HAP-1 (cell line): ENCODE measurements around the gene RNH1.
"Not testable (repeated sequence)": the region's sequence is repeated elsewhere in the genome, so short reads cannot be mapped to it uniquely, and the experiment has no call there.

Experiments
- DNase-seq, 2 experiments: peaks; one replicate each; pipeline ENCODE4 v3.0.0-alpha.2; 2016 to 2020; ENCODE audit warnings: low spot score in 2 of 2
- H3K27me3 ChIP-seq: fragments of 250-450 bp; sonication (Bioruptor Pico); 2 replicates; pipeline ENCODE4 v1.5.1; 2020; ENCODE audit warnings: low read depth, mild to moderate bottlenecking, moderate library complexity
- H3K36me3 ChIP-seq: fragments of 250-450 bp; sonication (Bioruptor Pico); replicated peaks from 2 replicates; pipeline ENCODE4 v1.5.1; 2020; ENCODE audit warnings: mild to moderate bottlenecking
- H3K4me1 ChIP-seq: fragments of 250-450 bp; sonication (Bioruptor Pico); 2 replicates; pipeline ENCODE4 v1.5.1; 2020; ENCODE audit warnings: mild to moderate bottlenecking
- H3K4me3 ChIP-seq: fragments of 250-450 bp; sonication (Bioruptor Pico); 2 replicates; pipeline ENCODE4 v1.5.1; 2020; ENCODE audit warnings: mild to moderate bottlenecking, moderate library complexity
- H3K9me3 ChIP-seq: fragments of 250-450 bp; sonication (Bioruptor Pico); 2 replicates; pipeline ENCODE4 v1.5.1; 2020; ENCODE audit warnings: mild to moderate bottlenecking, moderate library complexity
- in situ Hi-C: fragments of 300-500 bp; cut with MboI; formaldehyde crosslinking; loops from 3 replicates; pipeline ENCODE4 v1.14.3; 2020; ENCODE audit warnings: low sequenced_read_pairs, inconsistent platforms, mixed read lengths

RNH1 gene

DNA sequence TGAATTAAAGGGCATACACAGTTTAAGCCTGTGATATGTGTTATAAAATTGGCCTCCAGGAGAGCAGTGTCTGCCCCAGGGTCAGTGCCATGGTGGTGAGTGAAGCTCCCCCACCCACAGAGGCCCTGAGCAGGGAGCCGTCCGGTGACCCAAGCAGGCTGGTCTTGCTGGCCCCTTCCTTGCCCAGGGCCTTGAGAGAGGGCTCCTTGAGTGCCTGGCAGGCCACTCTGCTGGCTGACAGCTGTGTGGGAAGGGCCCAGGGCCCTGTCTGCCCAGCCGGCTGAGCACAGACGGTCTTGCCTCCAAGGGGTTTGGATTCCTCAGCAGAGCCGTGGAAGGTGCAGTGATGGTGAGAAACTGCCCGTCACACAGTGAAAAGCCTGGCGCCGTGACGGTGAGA lies 31.1 kb downstream of the RNH1 start:
- Histone ChIP-seq H3K9me3 (no peaks in the 10 kb centered on the region), H3K27me3 (no peaks in the 10 kb centered on the region), H3K36me3 (no peaks in the 10 kb centered on the region), H3K4me1 (no peaks in the 10 kb centered on the region), H3K4me3 (no peak overlapping the region)
- no peak for DNase-seq
- in situ Hi-C loops, result no loop called here

DNA sequence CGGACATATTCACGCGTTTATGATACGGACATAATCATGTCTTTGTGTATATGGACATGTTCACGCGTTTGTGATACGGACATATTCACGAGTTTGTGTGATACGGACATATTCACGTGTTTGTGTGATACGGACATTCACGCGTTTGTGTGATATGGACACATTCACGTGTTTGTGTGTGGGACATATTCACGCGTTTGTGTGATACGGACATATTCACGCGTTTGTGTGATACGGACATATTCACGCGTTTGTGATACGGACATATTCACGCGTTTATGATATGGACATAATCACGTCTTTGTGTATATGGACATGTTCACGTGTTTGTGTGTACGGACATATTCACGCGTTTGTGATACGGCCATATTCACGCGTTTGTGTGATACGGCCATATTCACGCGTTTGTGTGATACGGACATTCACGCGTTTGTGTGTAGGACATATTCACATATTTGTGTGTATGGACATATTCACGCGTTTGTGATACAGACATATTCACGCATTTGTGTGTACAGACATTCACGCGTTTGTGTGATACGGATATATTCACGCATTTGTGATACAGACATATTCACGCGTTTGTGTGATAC lies 32.0 kb downstream of the RNH1 start:
- Histone ChIP-seq H3K27me3 (no peaks in the 10 kb centered on the region), H3K9me3 (no peaks in the 10 kb centered on the region), H3K36me3 (no peaks in the 10 kb centered on the region), H3K4me1 (no peaks in the 10 kb centered on the region), H3K4me3 (no peak overlapping the region)
- DNase-seq, result no peak
- in situ Hi-C loops, result no loop called here

DNA sequence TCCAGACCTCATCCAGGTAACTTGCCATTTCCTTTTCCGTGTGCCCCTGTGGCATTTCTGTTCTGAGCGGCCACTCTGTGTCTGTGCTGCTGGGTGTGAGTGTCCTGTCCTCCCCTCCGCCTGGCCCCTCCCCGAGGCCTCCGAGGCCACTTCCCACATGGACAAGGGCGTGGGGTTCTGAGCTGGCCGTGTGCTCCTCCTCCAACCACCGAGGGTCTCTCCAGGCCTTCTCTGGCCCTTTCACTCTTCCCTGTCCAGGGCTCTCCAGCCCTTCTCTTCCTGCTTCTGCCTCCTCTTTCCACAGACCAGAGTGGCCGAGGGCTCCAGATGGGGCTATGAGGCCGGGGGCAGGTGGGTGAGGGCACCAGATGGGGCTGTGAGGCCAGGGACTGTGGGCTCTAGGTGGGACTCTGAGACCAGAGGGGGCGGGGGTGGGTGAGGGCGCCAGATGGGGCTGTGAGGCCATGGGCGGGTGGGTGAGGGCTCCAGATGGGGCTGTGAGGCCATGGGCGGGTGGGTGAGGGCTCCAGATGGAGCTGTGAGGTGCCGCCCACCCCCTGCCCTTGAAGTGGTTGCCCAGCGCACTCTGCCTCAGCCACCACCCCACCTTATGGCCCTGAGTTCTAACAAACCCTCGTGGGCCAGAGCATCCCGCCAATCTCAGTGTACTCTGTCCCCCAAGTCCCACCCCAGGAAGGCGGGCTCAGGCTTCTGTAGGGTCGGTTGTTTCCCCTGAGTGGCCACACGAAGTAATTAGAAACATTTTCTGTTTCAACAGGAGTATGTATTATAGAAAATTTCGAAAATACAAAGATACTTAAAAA lies 32.9 kb downstream of the RNH1 start:
- H3K27me3 ChIP-seq, result no peaks in the 10 kb centered on the region
- no peak for DNase-seq
- no peaks in the 10 kb centered on the region for H3K9me3 ChIP-seq
- no peaks in the 10 kb centered on the region for H3K36me3 ChIP-seq
- in situ Hi-C loops, result no loop called here
- no peaks in the 10 kb centered on the region for H3K4me1 ChIP-seq
- no peak overlapping the region for H3K4me3 ChIP-seq

DNA sequence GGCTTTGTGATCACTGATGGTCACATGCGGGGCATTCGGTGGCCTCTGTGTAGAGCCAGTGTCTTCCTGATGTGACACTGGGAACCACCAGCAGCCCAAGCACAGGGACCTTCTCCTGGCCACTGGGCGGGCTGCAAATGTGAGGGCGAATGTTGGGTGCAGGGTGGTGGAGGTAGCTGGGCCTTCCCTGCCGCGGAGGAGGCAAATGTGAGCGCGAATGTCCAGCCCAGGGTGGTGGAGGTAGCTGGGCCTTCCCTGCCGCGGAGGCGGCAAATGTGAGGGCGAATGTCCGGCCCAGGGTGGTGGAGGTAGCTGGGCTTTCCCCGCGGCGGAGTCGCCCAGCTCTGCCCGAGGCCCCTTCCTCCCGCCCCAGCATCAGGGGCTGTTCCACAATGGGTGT lies 33.6 kb downstream of the RNH1 start:
- Histone ChIP-seq H3K4me3 (no peak overlapping the region), H3K9me3 (no peaks in the 10 kb centered on the region), H3K4me1 (no peaks in the 10 kb centered on the region), H3K27me3 (no peaks in the 10 kb centered on the region), H3K36me3 (no peaks in the 10 kb centered on the region)
- in situ Hi-C loops, result no loop called here
- no peak for DNase-seq

GRCh38 chr11:472816-473215 lies 34.2 kb downstream of the RNH1 start:
- DNase-seq, result no peak
- Histone ChIP-seq H3K36me3 (no peaks in the 10 kb centered on the region), H3K9me3 (no peaks in the 10 kb centered on the region), H3K27me3 (no peaks in the 10 kb centered on the region), H3K4me3 (no peak overlapping the region), H3K4me1 (no peaks in the 10 kb centered on the region)
- in situ Hi-C loops, result no loop called here

GRCh38 chr11:472272-472671 lies 34.8 kb downstream of the RNH1 start:
- DNase-seq, result no peak
- Histone ChIP-seq H3K4me3 (no peak overlapping the region), H3K9me3 (no peaks in the 10 kb centered on the region), H3K36me3 (no peaks in the 10 kb centered on the region; the same call in 1 of the 2 replicates), H3K4me1 (no peaks in the 10 kb centered on the region), H3K27me3 (no peaks in the 10 kb centered on the region)
- in situ Hi-C loops, result no loop called here

GRCh38 chr11:471468-472145 lies 35.4 kb downstream of the RNH1 start:
- in situ Hi-C loops, result no loop called here
- H3K36me3 ChIP-seq, result no peaks in the 10 kb centered on the region; the same call in 1 of the 2 replicates
- no peak overlapping the region for H3K4me3 ChIP-seq
- no peak for DNase-seq
- H3K27me3 ChIP-seq, result no peaks in the 10 kb centered on the region
- no peaks in the 10 kb centered on the region for H3K9me3 ChIP-seq
- H3K4me1 ChIP-seq, result no peaks in the 10 kb centered on the region

DNA sequence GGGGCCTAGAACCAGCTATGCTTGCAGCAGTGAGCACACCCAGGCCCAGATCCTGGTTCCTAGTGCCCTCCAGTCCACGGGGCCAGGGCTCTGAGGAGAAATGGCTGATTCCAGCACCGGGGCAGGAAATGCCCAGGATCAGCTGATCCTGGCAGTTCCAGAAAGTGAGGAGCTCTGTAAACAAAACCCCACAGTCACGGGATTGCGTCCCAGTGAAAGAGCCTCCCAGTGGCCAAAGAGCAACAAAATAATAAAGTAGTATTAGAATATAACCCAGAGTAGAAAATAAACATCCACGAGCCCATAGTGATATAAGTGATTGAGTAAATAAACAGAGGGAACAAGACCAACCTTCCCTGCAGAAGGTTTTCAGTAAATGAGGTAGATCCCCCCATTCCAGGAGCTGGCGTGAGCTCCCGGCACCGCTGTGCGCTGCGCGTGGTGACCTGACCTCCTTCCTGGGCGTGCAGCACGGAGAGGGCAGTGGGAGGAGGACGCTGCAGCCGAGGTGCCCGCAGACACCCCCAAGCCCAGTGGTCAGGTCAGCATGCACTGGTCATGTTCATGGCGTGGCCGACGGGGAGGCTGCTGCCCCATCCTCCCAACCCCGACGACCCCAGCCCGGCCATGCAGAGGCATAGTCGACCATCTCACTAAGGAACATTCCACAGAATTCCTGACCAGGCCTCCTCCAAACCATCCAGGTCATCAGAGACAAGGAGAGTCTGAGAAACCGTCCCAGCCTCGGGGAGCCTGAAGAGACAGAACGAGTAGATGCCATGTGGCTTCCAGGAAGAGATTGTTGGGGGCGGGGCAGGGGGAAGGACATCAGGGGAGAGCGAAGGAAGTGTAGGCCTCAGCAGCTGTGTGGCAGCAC lies 37.1 kb downstream of the RNH1 start:
- peaks cover 8% of the 10 kb centered on the region for H3K36me3 ChIP-seq
- in situ Hi-C loops, result no loop called here
- no peak overlapping the region for H3K4me3 ChIP-seq
- no peaks in the 10 kb centered on the region for H3K27me3 ChIP-seq
- no peaks in the 10 kb centered on the region for H3K9me3 ChIP-seq
- H3K4me1 ChIP-seq, result no peaks in the 10 kb centered on the region
- no peak for DNase-seq

DNA sequence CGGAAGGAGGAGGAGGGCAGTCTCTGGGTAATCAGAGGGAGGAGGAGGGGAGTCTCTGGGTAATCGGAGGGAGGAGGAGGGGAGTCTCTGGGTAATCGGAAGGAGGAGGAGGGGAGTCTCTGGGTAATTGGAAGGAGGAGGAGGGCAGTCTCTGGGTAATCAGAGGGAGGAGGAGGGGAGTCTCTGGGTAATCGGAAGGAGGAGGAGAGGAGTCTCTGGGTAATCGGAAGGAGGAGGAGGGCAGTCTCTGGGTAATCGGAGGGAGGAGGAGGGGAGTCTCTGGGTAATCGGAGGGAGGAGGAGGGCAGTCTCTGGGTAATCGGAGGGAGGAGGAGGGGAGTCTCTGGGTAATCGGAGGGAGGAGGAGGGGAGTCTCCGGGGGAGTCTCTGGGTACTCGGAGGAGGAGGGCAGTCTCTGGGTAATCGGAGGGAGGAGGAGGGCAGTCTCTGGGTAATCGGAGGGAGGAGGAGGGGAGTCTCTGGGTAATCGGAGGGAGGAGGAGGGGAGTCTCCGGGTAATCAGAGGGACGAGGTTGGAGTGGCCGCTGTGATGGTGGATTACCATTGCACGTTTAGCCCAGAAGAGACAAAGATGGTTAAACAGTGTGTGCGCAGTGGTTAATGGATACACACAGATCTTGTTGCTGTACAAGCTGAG lies 37.9 kb downstream of the RNH1 start:
- DNase-seq, H3K4me3 ChIP-seq, H3K9me3 ChIP-seq, H3K4me1 ChIP-seq, in situ Hi-C loops, H3K27me3 ChIP-seq, H3K36me3 ChIP-seq: not testable (repeated sequence)

GRCh38 chr11:468493-468892 lies 38.5 kb downstream of the RNH1 start:
- Histone ChIP-seq H3K27me3 (no peaks in the 10 kb centered on the region), H3K4me3 (no peak overlapping the region), H3K9me3 (no peaks in the 10 kb centered on the region), H3K36me3 (peaks cover 8% of the 10 kb centered on the region), H3K4me1 (no peaks in the 10 kb centered on the region)
- DNase-seq, result no peak
- in situ Hi-C loops, result no loop called here

- Histone ChIP-seq H3K27me3 (no peaks in the 10 kb centered on the region), H3K4me1 (no peaks in the 10 kb centered on the region), H3K36me3 (peaks cover 8% of the 10 kb centered on the region), H3K9me3 (no peaks in the 10 kb centered on the region), H3K4me3 (no peak overlapping the region)
- no peak for DNase-seq
- in situ Hi-C loops, result no loop called here
Measured at GRCh38 chr11:468036-468435, 39.0 kb downstream of the RNH1 start.

GRCh38 chr11:465896-466530 lies 41.0 kb downstream of the RNH1 start:
- no peak for DNase-seq
- in situ Hi-C loops, result no loop called here
- no peaks in the 10 kb centered on the region for H3K9me3 ChIP-seq
- no peaks in the 10 kb centered on the region for H3K4me1 ChIP-seq
- no peaks in the 10 kb centered on the region for H3K27me3 ChIP-seq
- peaks cover 19% of the 10 kb centered on the region for H3K36me3 ChIP-seq
- no peak overlapping the region for H3K4me3 ChIP-seq

- no peaks in the 10 kb centered on the region for H3K4me1 ChIP-seq
- no peak for DNase-seq
- H3K36me3 ChIP-seq, result peaks cover 36% of the 10 kb centered on the region
- H3K4me3 ChIP-seq, result no peak overlapping the region
- H3K9me3 ChIP-seq, result no peaks in the 10 kb centered on the region
- H3K27me3 ChIP-seq, result no peaks in the 10 kb centered on the region
- in situ Hi-C loops, result no loop called here
Measured at GRCh38 chr11:464316-464715, 42.7 kb downstream of the RNH1 start.
